GM10847 (cell line): ENCODE data around the gene ASTL.

Experiments used
- POLR2A ChIP-seq: IDR thresholded peaks from 2 replicates; pipeline ENCODE4 v1.6.1; 2011; ENCODE audit not compliant: insufficient read length; ENCODE audit errors: extremely low read depth

Gene ASTL

GRCh38 chr2:96105152-96105915 is 33.0 kb downstream of the ASTL start:
- no peak for TF ChIP-seq POLR2A

- TF ChIP-seq POLR2A: no peak
These were observed 33.8 kb downstream of the ASTL start for GRCh38 chr2:96104487-96104861.

GRCh38 chr2:96103761-96104486 is 34.4 kb downstream of the ASTL start:
- no peak for TF ChIP-seq POLR2A

DNA sequence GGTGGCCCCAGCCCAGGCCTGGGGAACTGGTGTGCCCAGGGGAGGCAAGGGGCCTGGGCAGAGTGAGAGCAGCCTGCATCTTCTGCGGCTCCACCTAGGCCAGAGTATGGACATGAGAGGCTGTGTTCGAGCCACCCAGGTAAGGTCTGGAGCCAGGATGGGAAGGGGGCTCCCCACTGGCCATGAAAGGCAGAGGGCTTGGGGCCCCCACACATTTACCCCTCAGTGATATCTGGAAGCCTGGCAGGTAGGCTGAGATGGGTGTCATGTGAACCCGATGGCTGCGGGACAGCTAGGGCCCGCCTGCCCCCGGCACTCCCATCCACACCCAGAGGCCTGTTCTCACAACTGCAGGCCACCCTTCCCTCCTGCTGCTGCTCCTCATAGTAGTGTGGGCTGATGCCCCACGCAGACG is 35.1 kb downstream of the ASTL start:
- no peak for TF ChIP-seq POLR2A

DNA sequence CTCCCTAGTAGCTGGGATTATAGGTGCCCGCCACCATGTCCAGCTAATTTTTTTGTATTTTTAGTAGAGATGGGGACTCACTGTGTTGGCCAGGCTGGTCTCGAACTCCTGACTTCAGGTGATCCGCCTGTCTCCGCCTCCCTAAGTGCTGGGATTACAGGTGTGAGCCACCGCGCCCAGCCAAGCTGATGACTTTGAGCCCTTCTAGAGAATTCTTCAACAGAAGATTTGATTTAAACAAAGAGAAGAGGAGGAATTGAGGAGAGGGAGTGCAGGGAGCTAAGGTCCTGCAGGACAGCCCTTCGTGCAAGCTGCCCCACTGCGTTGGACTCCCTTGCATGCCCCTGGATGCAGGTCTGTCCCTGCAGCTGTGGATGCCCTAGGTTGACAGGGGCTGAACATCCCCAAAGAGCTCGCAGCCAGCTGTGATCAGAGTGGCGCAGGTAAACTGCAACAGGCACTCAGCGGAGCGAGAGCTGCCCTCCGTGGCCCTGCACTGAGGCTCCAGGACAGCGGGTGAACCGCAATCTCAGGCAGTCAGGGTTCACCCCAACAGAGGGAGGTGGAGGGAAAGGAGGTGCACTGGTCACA is 35.6 kb downstream of the ASTL start:
- TF ChIP-seq POLR2A: no peak

DNA sequence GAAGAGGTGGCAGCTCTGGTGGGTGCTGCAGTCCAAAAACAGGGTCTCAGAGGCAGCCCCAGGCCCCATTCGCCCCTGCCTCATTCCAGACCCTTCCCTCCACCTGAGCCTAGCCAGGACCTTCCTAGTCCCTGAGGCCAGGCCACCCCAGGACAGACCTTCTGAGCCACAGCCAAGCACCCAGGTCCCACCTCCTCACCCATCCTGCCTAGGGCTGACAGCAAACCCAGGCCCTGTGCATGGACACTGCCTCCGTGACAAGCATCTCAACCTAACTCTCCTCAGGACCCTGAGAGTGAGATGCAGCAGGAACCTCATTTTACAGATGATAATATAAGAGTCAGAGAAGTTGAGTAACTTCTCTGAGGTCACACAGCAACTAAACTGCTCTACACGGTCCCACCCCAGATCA is 37.4 kb downstream of the ASTL start:
- TF ChIP-seq POLR2A: no peak

DNA sequence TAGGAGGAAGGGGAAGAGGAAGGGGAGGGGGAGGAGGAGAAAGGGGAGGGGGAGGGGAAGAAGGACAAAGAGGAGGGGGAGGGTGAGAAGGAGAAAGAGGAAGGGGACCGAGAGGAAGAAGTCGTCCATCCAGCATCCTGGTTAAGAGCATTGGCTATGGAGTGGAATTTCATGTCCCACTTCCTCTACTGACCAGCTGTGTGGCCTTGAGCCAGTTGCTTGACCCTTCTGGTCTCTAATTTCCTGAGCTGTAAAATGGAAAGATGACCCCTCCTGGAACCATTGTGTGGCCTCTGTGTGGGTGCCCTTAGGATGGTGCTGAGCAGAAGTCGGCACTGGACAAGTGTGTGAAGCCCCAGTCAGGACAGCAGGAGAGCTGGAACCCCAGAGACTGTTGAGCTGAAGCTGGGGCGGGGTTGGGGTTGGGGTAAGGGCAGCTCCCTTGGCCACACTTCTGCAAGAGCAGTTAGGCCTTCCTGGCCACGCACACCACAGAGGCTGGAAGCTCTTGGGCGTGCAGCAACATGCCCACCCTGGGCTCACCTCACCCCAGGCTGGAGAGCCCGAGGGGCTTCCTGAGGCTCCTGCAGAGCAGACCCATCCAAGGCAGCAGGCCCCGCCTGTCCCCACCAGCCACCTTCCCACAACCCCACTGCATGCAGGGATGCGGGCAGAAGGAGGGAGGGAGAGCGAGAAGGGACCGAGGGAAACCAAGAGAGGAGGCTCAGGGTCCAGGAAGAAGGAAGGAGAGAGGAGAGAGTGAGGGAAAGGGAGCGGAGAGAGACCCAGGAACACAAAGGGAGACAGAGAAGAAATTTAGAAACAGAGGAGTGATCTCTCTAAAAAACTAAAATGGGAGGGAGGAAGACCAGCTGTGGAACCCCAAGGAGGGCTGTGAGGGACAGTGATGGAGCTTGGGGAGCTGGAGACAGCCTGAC is 38.2 kb downstream of the ASTL start:
- TF ChIP-seq POLR2A: no peak

GRCh38 chr2:96098900-96099590 is 39.3 kb downstream of the ASTL start:
- TF ChIP-seq POLR2A: no peak

GRCh38 chr2:96097951-96098823 is 40.1 kb downstream of the ASTL start:
- no peak for TF ChIP-seq POLR2A

GRCh38 chr2:96097441-96097840 is 40.9 kb downstream of the ASTL start:
- TF ChIP-seq POLR2A: no peak

- no peak for TF ChIP-seq POLR2A
These were observed 43.1 kb downstream of the ASTL start for GRCh38 chr2:96095116-96095636.

GRCh38 chr2:96093528-96093927 is 44.8 kb downstream of the ASTL start:
- no peak for TF ChIP-seq POLR2A

DNA sequence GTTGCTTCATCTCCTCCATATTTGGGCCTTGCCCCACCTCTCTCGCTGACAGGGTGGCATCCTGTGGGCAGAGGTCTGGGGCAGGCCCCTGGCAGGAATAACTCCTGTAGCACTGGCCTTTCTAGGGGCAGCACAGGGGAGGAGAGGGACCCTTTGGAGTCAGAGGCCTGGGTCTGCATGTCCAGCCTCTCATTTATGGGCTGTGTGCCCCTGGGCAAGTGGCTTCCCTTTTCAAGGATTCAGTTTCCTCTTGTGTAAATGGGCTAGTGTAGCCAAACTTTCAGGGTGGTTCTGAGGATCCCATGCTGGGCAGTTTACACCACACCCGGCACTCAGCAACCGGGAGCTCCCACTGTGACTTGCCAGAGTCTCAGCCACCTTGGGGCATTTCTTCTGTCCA is 45.4 kb downstream of the ASTL start:
- no peak for TF ChIP-seq POLR2A

GRCh38 chr2:96092573-96092877 is 45.8 kb downstream of the ASTL start:
- no peak for TF ChIP-seq POLR2A
